Epithelial cell of esophagus (primary cell): ENCODE data around the gene IFT172.

Experiments used
- DNase-seq: peaks from one replicate; pipeline ENCODE4 v3.0.0; 2010; ENCODE audit warnings: low read depth
- H3K4me3 ChIP-seq: 2 replicates; pipeline ENCODE4 v1.5.1; 2011; ENCODE audit warnings: mild to moderate bottlenecking, low read length, control low read depth
- CTCF ChIP-seq: IDR thresholded peaks from 2 replicates; pipeline ENCODE4 v1.5.1; 2011; ENCODE audit warnings: low read depth, mild to moderate bottlenecking, low read length, control low read depth, inconsistent platforms; ENCODE audit not compliant: insufficient read depth; ENCODE audit errors: missing control alignments

IFT172 gene

GRCh38 chr2:27442920-27443282, 46.6 kb downstream of the IFT172 start:
- peak overlapping the region; percentile 59 for H3K4me3 ChIP-seq
- TF ChIP-seq CTCF = no peak
- peak; percentile 22 for DNase-seq

- TF ChIP-seq CTCF = peak; percentile 31
- peak within 1 kb of the TSS; percentile 59 for H3K4me3 ChIP-seq
- peak; percentile 83 for DNase-seq
These were observed 47.3 kb downstream of the IFT172 start, which contains the start of gene KRTCAP3 for GRCh38 chr2:27441958-27442919. KRTCAP3 (plus strand) TSS chr2:27442381; CDS start chr2:27442413, 32 bp downstream.

- H3K4me3 ChIP-seq = no peak overlapping the region
- no peak for TF ChIP-seq CTCF
- no peak for DNase-seq
These were observed 48.2 kb downstream of the IFT172 start for GRCh38 chr2:27441226-27441926.

- DNase-seq = no peak
- H3K4me3 ChIP-seq = no peak overlapping the region
- TF ChIP-seq CTCF = no peak
These were observed 53.9 kb downstream of the IFT172 start for GRCh38 chr2:27435628-27436027.

GRCh38 chr2:27431395-27431794, 58.1 kb downstream of the IFT172 start:
- no peak for TF ChIP-seq CTCF
- peak; percentile 85 for DNase-seq
- H3K4me3 ChIP-seq = no peak overlapping the region

- no peak for TF ChIP-seq CTCF
- peak overlapping the region; percentile 85 for H3K4me3 ChIP-seq
- peak; percentile 88 for DNase-seq
These were observed 60.5 kb downstream of the IFT172 start for GRCh38 chr2:27428978-27429541.
